Stimulated activated naive B cell treated with anti-CD40 and anti-IgM and Interleukin-4, amounts not matched to agents 10 μg/mL and 1 μg/mL and 100 μg/mL, for 72 hours (primary cell): ENCODE data around the gene FFAR3.

Source experiments
- ATAC-seq, 2 donors: fragments of 150-1000 bp; cut with Tn5 transposase; replicated peaks; 2 replicates each; pipeline ENCODE4 v1.10.0; 2021; ENCODE audit warnings: moderate library complexity in 1 of 2
- DNase-seq: peaks from one replicate; pipeline ENCODE4 v3.0.0; 2021
- H3K27ac Mint-ChIP-seq: one replicate; pipeline ENCODE4 v1.8.0; 2022; ENCODE audit warnings: mild to moderate bottlenecking, mixed read lengths
- H3K27me3 Mint-ChIP-seq, 2 donors: one replicate each; pipeline ENCODE4 v1.8.0; 2022; ENCODE audit warnings: mixed read lengths in 2 of 2
- H3K36me3 Mint-ChIP-seq, 2 donors: one replicate each; pipeline ENCODE4 v1.8.0; 2022; ENCODE audit warnings: mixed read lengths in 2 of 2, mild to moderate bottlenecking in 1 of 2
- H3K4me1 Mint-ChIP-seq, 2 donors: one replicate each; pipeline ENCODE4 v1.8.0; 2022; ENCODE audit warnings: mixed read lengths in 2 of 2, mild to moderate bottlenecking in 1 of 2
- H3K4me3 Mint-ChIP-seq, 2 donors: one replicate each; pipeline ENCODE4 v1.8.0; 2022; ENCODE audit warnings: mild to moderate bottlenecking in 2 of 2, mixed read lengths in 2 of 2, moderate library complexity in 1 of 2
- H3K9me3 Mint-ChIP-seq, 2 donors: one replicate each; pipeline ENCODE4 v1.8.0; 2022; ENCODE audit warnings: mixed read lengths in 2 of 2, mild to moderate bottlenecking in 1 of 2

FFAR3 gene, protein sequence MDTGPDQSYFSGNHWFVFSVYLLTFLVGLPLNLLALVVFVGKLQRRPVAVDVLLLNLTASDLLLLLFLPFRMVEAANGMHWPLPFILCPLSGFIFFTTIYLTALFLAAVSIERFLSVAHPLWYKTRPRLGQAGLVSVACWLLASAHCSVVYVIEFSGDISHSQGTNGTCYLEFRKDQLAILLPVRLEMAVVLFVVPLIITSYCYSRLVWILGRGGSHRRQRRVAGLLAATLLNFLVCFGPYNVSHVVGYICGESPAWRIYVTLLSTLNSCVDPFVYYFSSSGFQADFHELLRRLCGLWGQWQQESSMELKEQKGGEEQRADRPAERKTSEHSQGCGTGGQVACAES

DNA sequence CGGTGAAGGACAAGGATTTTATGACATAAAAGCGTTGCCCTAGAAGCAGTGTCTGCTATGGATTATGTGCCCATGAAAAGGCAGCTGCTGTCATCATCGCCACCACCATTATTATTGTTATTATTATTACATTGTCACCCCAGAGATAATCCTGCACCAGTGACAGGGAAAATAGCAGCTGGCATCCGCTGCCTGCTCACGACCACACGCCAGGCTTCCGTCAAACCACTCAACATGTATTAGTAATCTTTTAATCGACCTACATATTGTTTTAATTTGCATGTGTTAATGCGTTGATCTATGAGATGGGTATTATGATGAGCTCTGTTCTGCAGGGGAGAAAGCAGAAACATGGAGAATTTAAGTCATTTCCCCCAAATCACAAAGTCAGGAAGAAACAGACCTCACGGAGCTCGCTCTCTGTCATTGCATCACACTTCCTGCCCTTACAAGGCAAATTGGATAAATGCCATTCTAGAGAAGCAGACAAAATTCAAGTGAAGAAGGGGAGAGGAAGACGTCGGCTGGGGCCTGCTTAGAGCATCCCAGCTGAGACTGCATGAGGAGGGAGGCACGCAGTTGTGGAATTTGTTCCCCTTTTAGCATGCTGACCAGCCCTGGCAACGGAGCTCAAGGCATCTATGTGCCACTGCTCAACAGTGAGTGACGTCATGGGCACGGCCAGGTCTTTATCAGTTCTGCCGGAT, at the start of gene FFAR3:
Gene FFAR3, plus strand, starts transcription at position 594 of the 707 bp plus-strand sequence. CDS start 431 bp downstream, outside the sequence.
- Mint-ChIP-seq H3K4me3 (no peak within 1 kb of the TSS), H3K4me1 (peaks cover 13 to 24% of the 10 kb centered on the region in 2 donors), H3K9me3 (no peaks in the 10 kb centered on the region), H3K27ac (no peak within 1 kb of the TSS), H3K27me3 (peaks cover 19 to 29% of the 10 kb centered on the region in 2 donors), H3K36me3 (no peaks in the 10 kb centered on the region)
- DNase-seq (no peak), ATAC-seq (no peak)

GRCh38 chr19:35308910-35309309, 49.4 kb upstream of the FFAR3 start:
- Mint-ChIP-seq H3K4me1 (peaks cover 50 to 75% of the 10 kb centered on the region in 2 donors), H3K4me3 (no peak overlapping the region), H3K27ac (no peak overlapping the region), H3K9me3 (no peaks in the 10 kb centered on the region), H3K27me3 (no peaks in the 10 kb centered on the region), H3K36me3 (no peaks in the 10 kb centered on the region)
- ATAC-seq (no peak), DNase-seq (no peak)

DNA sequence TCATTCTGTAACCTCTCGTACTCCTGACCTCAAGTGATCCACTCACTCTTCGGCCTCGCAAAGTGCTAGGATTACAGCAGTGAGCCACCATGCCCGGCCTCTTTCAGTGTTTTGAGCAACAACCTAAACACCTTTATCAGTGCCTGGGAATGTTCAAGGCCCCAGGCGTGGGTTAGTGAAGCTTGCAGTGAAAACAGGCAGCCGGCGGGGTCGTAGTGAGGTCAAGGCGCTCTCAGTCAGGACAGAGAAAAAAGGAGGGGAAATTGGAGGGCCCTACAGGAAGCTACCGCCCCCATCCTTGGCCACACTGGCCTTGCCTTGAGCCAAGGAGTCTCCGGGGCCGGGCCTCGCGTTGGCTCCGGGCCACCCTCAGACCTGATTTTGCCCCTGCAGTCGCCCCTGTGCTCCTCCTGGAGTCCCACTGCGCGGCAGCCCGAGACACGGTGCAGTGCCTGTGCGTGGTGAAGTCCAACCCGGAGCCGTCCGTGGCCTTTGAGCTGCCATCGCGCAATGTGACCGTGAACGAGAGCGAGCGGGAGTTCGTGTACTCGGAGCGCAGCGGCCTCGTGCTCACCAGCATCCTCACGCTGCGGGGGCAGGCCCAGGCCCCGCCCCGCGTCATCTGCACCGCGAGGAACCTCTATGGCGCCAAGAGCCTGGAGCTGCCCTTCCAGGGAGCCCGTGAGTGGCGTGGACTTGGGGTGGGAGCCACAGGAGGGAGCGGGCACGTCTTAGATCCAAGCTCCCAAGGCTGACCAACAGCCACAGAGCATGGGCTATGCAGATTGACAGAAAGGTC, 48.6 kb upstream of the FFAR3 start:
- H3K36me3 Mint-ChIP-seq: no peaks in the 10 kb centered on the region
- H3K4me3 Mint-ChIP-seq: no peak overlapping the region
- DNase-seq: no peak
- H3K4me1 Mint-ChIP-seq: peaks cover 52 to 81% of the 10 kb centered on the region in 2 donors
- H3K27me3 Mint-ChIP-seq: no peaks in the 10 kb centered on the region
- H3K9me3 Mint-ChIP-seq: no peaks in the 10 kb centered on the region
- no peak for ATAC-seq
- H3K27ac Mint-ChIP-seq: no peak overlapping the region

GRCh38 chr19:35310331-35310730, 47.9 kb upstream of the FFAR3 start:
- Mint-ChIP-seq H3K4me3 (no peak overlapping the region), H3K9me3 (no peaks in the 10 kb centered on the region), H3K36me3 (no peaks in the 10 kb centered on the region), H3K27me3 (no peaks in the 10 kb centered on the region), H3K4me1 (peaks cover 50 to 81% of the 10 kb centered on the region in 2 donors), H3K27ac (peak overlapping the region; percentile 71)
- no peak for ATAC-seq
- DNase-seq: no peak

DNA sequence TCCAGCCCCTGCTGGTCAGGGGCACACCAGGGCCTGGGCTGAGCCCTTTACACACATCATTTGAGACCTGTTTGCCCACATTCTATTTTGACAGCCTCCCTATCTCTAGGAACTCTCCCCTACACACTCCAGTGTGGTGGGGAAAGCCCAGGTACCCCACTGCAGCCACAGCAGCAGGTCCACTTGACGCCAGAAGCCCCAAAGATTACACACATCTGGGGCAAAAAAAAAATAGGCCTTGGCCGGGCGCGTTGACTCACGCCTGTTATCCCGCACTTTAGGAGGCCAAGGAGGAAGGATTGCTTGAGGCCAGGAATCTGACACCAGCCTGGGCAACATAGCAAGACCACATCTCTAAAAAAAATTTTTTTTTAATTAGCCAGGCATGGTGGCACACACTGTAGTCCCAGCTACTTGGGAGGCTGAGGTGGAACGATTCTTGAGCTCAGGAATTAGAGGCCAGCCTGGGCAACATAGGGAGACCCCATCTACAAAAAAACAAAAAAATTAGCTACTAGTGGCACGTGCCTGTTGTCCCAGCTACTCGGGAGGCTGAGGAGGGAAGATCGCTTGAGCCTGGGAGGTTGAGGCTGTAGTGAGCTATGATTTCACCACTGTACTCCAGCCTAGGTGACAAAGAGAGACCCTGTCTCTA, 47.3 kb upstream of the FFAR3 start:
- ATAC-seq (no peak), DNase-seq (no peak)
- peak overlapping the region; percentile 57 for H3K27ac Mint-ChIP-seq
- H3K4me1 Mint-ChIP-seq: peaks cover 51 to 79% of the 10 kb centered on the region in 2 donors
- no peaks in the 10 kb centered on the region for H3K9me3 Mint-ChIP-seq
- H3K4me3 Mint-ChIP-seq: no peak overlapping the region
- H3K36me3 Mint-ChIP-seq: no peaks in the 10 kb centered on the region
- no peaks in the 10 kb centered on the region for H3K27me3 Mint-ChIP-seq

DNA sequence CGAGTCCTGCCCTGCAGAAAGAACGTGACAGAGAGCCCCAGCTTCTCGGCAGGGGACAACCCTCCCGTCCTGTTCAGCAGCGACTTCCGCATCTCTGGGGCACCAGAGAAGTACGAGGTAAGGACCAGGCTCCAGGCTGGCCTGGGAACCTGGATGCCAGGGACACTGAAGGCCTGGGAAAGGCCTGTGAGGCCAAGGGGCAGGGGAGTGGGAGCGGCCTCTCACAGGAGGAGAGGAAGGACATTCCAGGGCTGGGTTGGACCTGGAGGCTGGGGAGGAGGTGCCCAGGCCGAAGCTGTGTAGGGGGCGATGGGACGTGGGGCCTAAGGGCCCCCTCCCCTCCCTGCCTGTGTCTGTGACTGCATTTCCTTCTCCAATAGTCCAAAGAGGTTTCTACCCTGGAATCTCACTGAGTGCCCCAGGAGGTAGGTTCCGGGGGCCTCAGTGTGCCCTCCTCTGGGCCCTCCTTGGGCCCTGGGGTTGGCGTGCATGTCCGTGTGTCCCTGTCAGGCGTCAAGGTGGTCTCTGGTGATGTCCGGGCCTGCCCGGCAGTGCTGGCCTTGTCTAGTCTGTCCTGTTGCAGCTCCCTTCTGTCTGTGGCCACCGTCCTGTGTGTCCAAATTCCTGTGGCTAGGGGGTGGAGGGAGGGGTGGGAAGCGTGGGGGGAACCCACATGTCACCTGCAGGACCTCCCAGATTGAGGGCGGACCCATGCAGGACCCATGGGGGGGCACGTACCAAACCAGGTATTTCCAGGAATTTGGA, 46.2 kb upstream of the FFAR3 start:
- Mint-ChIP-seq H3K36me3 (no peaks in the 10 kb centered on the region), H3K4me3 (no peak overlapping the region), H3K27me3 (no peaks in the 10 kb centered on the region), H3K9me3 (no peaks in the 10 kb centered on the region), H3K4me1 (peaks cover 51 to 80% of the 10 kb centered on the region in 2 donors), H3K27ac (peak overlapping the region; percentile 82)
- no peak for DNase-seq
- no peak for ATAC-seq

- no peak for ATAC-seq
- DNase-seq: no peak
- H3K36me3 Mint-ChIP-seq: no peaks in the 10 kb centered on the region
- no peaks in the 10 kb centered on the region for H3K27me3 Mint-ChIP-seq
- peaks cover 51 to 80% of the 10 kb centered on the region in 2 donors for H3K4me1 Mint-ChIP-seq
- H3K4me3 Mint-ChIP-seq: no peak overlapping the region
- peak overlapping the region; percentile 85 for H3K27ac Mint-ChIP-seq
- H3K9me3 Mint-ChIP-seq: no peaks in the 10 kb centered on the region
Measured at GRCh38 chr19:35313587-35313986, 44.7 kb upstream of the FFAR3 start.

- no peak overlapping the region for H3K4me3 Mint-ChIP-seq
- no peak overlapping the region for H3K27ac Mint-ChIP-seq
- no peaks in the 10 kb centered on the region for H3K9me3 Mint-ChIP-seq
- H3K36me3 Mint-ChIP-seq: no peaks in the 10 kb centered on the region
- ATAC-seq (no peak), DNase-seq (no peak)
- H3K27me3 Mint-ChIP-seq: no peaks in the 10 kb centered on the region
- peaks cover 51 to 80% of the 10 kb centered on the region in 2 donors for H3K4me1 Mint-ChIP-seq
Measured at GRCh38 chr19:35314031-35314430, 44.2 kb upstream of the FFAR3 start.

DNA sequence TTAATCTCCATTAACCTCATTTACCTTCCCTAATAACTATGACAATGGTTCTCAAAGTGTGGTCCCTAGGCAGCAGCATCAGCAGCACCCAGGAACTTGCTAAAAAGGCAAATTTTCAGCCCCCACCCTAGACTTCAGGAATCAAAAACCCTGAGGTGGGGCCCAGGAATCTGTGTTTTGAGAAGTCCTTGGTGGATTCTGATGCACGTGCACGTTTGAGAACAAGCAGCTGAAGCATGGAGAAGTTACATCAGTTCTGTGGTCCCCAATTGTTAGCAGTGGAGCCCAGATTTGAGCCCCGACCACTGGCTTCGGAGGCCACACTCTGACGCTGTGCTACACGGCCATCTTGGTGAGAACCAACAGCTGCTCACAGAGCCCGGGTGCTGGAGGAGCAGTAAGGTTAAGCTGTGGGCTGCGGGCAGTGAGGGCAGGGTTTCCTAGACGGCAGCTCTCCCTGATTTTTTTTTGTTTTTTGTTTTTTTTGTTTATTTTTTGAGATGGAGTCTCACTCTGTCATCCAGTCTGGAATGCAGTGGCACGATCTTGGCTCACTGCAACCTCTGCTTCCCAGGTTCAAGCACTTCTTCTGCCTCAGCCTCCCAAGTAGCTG, 43.3 kb upstream of the FFAR3 start:
- Mint-ChIP-seq H3K9me3 (no peaks in the 10 kb centered on the region), H3K36me3 (no peaks in the 10 kb centered on the region), H3K4me1 (peaks cover 48 to 83% of the 10 kb centered on the region in 2 donors), H3K27ac (peak overlapping the region; percentile 47), H3K27me3 (no peaks in the 10 kb centered on the region), H3K4me3 (no peak overlapping the region)
- DNase-seq: no peak
- no peak for ATAC-seq

DNA sequence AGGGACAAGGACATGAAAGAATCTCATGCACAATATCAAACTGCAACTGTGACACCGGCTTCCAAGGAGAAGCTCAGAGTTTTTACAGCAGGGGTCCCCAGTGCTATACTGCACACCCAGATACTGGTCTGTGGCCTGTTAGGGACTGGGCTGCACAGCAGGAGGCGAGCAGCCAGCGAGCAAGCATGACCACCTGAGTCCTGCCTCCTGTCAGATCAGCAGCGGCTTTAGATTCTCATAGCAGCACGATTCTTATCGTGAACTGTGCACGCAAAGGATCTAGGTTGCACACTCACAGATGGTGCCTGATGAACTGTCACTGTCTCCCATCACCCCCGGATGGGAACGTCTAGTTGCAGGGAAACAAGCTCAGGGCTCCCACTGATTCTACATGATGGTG, 42.4 kb upstream of the FFAR3 start:
- ATAC-seq: no peak
- Mint-ChIP-seq H3K36me3 (no peaks in the 10 kb centered on the region), H3K9me3 (no peaks in the 10 kb centered on the region), H3K27me3 (no peaks in the 10 kb centered on the region), H3K27ac (no peak overlapping the region), H3K4me3 (no peak overlapping the region), H3K4me1 (peaks cover 51 to 85% of the 10 kb centered on the region in 2 donors)
- no peak for DNase-seq

- ATAC-seq: no peak
Measured at GRCh38 chr19:35316560-35316959, 41.7 kb upstream of the FFAR3 start.

GRCh38 chr19:35317464-35318043, 40.7 kb upstream of the FFAR3 start:
- H3K27me3 Mint-ChIP-seq: no peaks in the 10 kb centered on the region
- H3K4me3 Mint-ChIP-seq: no peak overlapping the region
- DNase-seq (no peak), ATAC-seq (no peak)
- no peaks in the 10 kb centered on the region for H3K36me3 Mint-ChIP-seq
- H3K9me3 Mint-ChIP-seq: peaks cover 0 to 2% of the 10 kb centered on the region in 2 donors
- peak overlapping the region; percentile 65 for H3K27ac Mint-ChIP-seq
- peaks cover 52 to 88% of the 10 kb centered on the region in 2 donors for H3K4me1 Mint-ChIP-seq

More at GRCh38 chr19:35316560-35316959, 41.7 kb upstream of the FFAR3 start:
- DNase-seq: no peak
- Mint-ChIP-seq H3K4me1 (peaks cover 53 to 85% of the 10 kb centered on the region in 2 donors), H3K4me3 (no peak overlapping the region), H3K27ac (no peak overlapping the region), H3K9me3 (no peaks in the 10 kb centered on the region), H3K27me3 (no peaks in the 10 kb centered on the region), H3K36me3 (no peaks in the 10 kb centered on the region)
